GM12801 (cell line): Measurements from ENCODE around the gene KIAA0586.

Experiments
- CTCF ChIP-seq: IDR thresholded peaks from one replicate; pipeline ENCODE4 v1.5.1; 2011; ENCODE audit warnings: control low read depth; ENCODE audit not compliant: insufficient read length; ENCODE audit errors: extremely low read depth

The KIAA0586 gene

GRCh38 chr14:58571256-58571655 lies 143.7 kb downstream of the KIAA0586 start:
- TF ChIP-seq CTCF, result no peak

GRCh38 chr14:58571769-58572472 lies 144.4 kb downstream of the KIAA0586 start:
- TF ChIP-seq CTCF, result no peak

- no peak for TF ChIP-seq CTCF
These were observed 144.9 kb downstream of the KIAA0586 start for GRCh38 chr14:58572473-58572853.

GRCh38 chr14:58572863-58573262 lies 145.3 kb downstream of the KIAA0586 start:
- TF ChIP-seq CTCF, result no peak

GRCh38 chr14:58574623-58575022 lies 147.1 kb downstream of the KIAA0586 start:
- no peak for TF ChIP-seq CTCF

- no peak for TF ChIP-seq CTCF
These were observed 148.4 kb downstream of the KIAA0586 start for GRCh38 chr14:58575956-58576355.

- TF ChIP-seq CTCF, result no peak
These were observed 156.9 kb downstream of the KIAA0586 start for GRCh38 chr14:58584383-58584782.
